ENCODE data around the gene RETREG3.

RETREG3 gene

GRCh38 chr17:42563143-42563509 lies 46.0 kb downstream of the RETREG3 start:
- Histone ChIP-seq H2AK5ac (ENCODE audit: low read length, severe bottlenecking) (no peak overlapping the region), H3K36me3 (ENCODE audit: control insufficient read depth in 1 of 2, insufficient read depth in 2 of 2, low read depth in 1 of 2, low read length in 2 of 2) (peaks cover 33 to 40% of the 10 kb centered on the region in 2 experiments), H3K4me3 (ENCODE audit: insufficient read depth in 1 of 2, low read depth in 1 of 2, low read length in 2 of 2) (peak overlapping the region; percentile 78 to 95), H2BK120ac (ENCODE audit: low read depth, low read length) (no peak overlapping the region), H3K4ac (ENCODE audit: low read depth in 1 of 2, low read length in 2 of 2) (peak overlapping the region in 1 of 2 experiments; percentile 98), H3K4me1 (ENCODE audit: control insufficient read depth, insufficient read depth, low read depth, low read length) (peaks cover 42% of the 10 kb centered on the region), H3K27me3 (ENCODE audit: control insufficient read depth in 1 of 2, insufficient read depth in 1 of 2, low read length in 2 of 2) (no peaks in the 10 kb centered on the region), H3K18ac (ENCODE audit: low read depth in 1 of 2, low read length in 2 of 2) (peak overlapping the region in 1 of 2 experiments; percentile 19), H3K79me1 (replicated peaks; ENCODE audit: low read length, poor library complexity, severe bottlenecking) (peaks cover 24% of the 10 kb centered on the region), H2BK15ac (ENCODE audit: low read depth, poor library complexity, severe bottlenecking) (no peak overlapping the region), H3K23ac (ENCODE audit: low read length in 2 of 2) (no peak overlapping the region), H4K91ac (ENCODE audit: low read length) (peak overlapping the region; percentile 14), H2BK5ac (ENCODE audit: low read depth, low read length, poor library complexity, severe bottlenecking) (no peak overlapping the region), H2BK12ac (ENCODE audit: low read length in 2 of 2) (no peak overlapping the region), H3K27ac (ENCODE audit: low read length, poor library complexity, severe bottlenecking) (no peak overlapping the region), H3K4me2 (ENCODE audit: low read length, poor library complexity, severe bottlenecking) (peak overlapping the region; percentile 94), H3K9ac (ENCODE audit: low read length) (peak overlapping the region; percentile 97), H3K9me3 (ENCODE audit: control insufficient read depth, low read length) (no peaks in the 10 kb centered on the region), H2AFZ (ENCODE audit: low read depth, low read length) (no peak overlapping the region), H3K14ac (ENCODE audit: low read length in 2 of 2) (no peak overlapping the region), H4K8ac (ENCODE audit: low read length) (peak overlapping the region; percentile 98)
- DNase-seq, result no peak
- WGBS, result 97% methylated on average over 12 of the region's 14 CpGs

- Histone ChIP-seq H3K27me3 (ENCODE audit: control insufficient read depth in 1 of 2, insufficient read depth in 1 of 2, low read length in 2 of 2) (no peaks in the 10 kb centered on the region), H2BK12ac (ENCODE audit: low read length in 2 of 2) (peak overlapping the region; percentile 46 to 67), H3K4me3 (ENCODE audit: insufficient read depth in 1 of 2, low read depth in 1 of 2, low read length in 2 of 2) (peak overlapping the region; percentile 78 to 95), H2AFZ (ENCODE audit: low read depth, low read length) (no peak overlapping the region), H3K9me3 (ENCODE audit: control insufficient read depth, low read length) (no peaks in the 10 kb centered on the region), H3K79me1 (replicated peaks; ENCODE audit: low read length, poor library complexity, severe bottlenecking) (peaks cover 24% of the 10 kb centered on the region), H2BK5ac (ENCODE audit: low read depth, low read length, poor library complexity, severe bottlenecking) (peak overlapping the region; percentile 82), H3K27ac (ENCODE audit: low read length, poor library complexity, severe bottlenecking) (peak overlapping the region; percentile 80), H2BK120ac (ENCODE audit: low read depth, low read length) (peak overlapping the region; percentile 81), H4K8ac (ENCODE audit: low read length) (peak overlapping the region; percentile 98), H3K4me1 (ENCODE audit: control insufficient read depth, insufficient read depth, low read depth, low read length) (peaks cover 39% of the 10 kb centered on the region), H3K18ac (ENCODE audit: low read depth in 1 of 2, low read length in 2 of 2) (peak overlapping the region; percentile 71 to 85), H3K9ac (ENCODE audit: low read length) (peak overlapping the region; percentile 97), H3K4ac (ENCODE audit: low read depth in 1 of 2, low read length in 2 of 2) (peak overlapping the region; percentile 92 to 98), H3K4me2 (ENCODE audit: low read length, poor library complexity, severe bottlenecking) (peak overlapping the region; percentile 94), H3K14ac (ENCODE audit: low read length in 2 of 2) (peak overlapping the region in 1 of 2 experiments; percentile 3), H2BK15ac (ENCODE audit: low read depth, poor library complexity, severe bottlenecking) (peak overlapping the region; percentile 36), H3K23ac (ENCODE audit: low read length in 2 of 2) (no peak overlapping the region), H3K36me3 (ENCODE audit: control insufficient read depth in 1 of 2, insufficient read depth in 2 of 2, low read depth in 1 of 2, low read length in 2 of 2) (peaks cover 33 to 40% of the 10 kb centered on the region in 2 experiments), H4K91ac (ENCODE audit: low read length) (peak overlapping the region; percentile 97), H2AK5ac (ENCODE audit: low read length, severe bottlenecking) (peak overlapping the region; percentile 86)
- DNase-seq, result no peak
- 23% methylated on average over 48 of the region's 48 CpGs for WGBS
Measured at GRCh38 chr17:42562388-42563142, 46.6 kb downstream of the RETREG3 start.

- Histone ChIP-seq H2AFZ (ENCODE audit: low read depth, low read length) (peak within 1 kb of the TSS; percentile 77), H3K14ac (ENCODE audit: low read length in 2 of 2) (peak within 1 kb of the TSS in 1 of 2 experiments; percentile 91), H2BK120ac (ENCODE audit: low read depth, low read length) (peak within 1 kb of the TSS; percentile 81), H3K27me3 (ENCODE audit: control insufficient read depth in 1 of 2, insufficient read depth in 1 of 2, low read length in 2 of 2) (no peaks in the 10 kb centered on the region), H4K8ac (ENCODE audit: low read length) (peak within 1 kb of the TSS; percentile 99), H2AK5ac (ENCODE audit: low read length, severe bottlenecking) (peak within 1 kb of the TSS; percentile 99), H3K36me3 (ENCODE audit: control insufficient read depth in 1 of 2, insufficient read depth in 2 of 2, low read depth in 1 of 2, low read length in 2 of 2) (peaks cover 33 to 40% of the 10 kb centered on the region in 2 experiments), H3K79me1 (replicated peaks; ENCODE audit: low read length, poor library complexity, severe bottlenecking) (peaks cover 21% of the 10 kb centered on the region), H2BK5ac (ENCODE audit: low read depth, low read length, poor library complexity, severe bottlenecking) (peak within 1 kb of the TSS; percentile 82), H4K91ac (ENCODE audit: low read length) (peak within 1 kb of the TSS; percentile 97), H3K9me3 (ENCODE audit: control insufficient read depth, low read length) (no peaks in the 10 kb centered on the region), H3K27ac (ENCODE audit: low read length, poor library complexity, severe bottlenecking) (peak within 1 kb of the TSS; percentile 80), H2BK12ac (ENCODE audit: low read length in 2 of 2) (peak within 1 kb of the TSS; percentile 46 to 67), H3K4me3 (ENCODE audit: insufficient read depth in 1 of 2, low read depth in 1 of 2, low read length in 2 of 2) (peak within 1 kb of the TSS; percentile 78 to 95), H3K4ac (ENCODE audit: low read depth in 1 of 2, low read length in 2 of 2) (peak within 1 kb of the TSS; percentile 98), H3K4me1 (ENCODE audit: control insufficient read depth, insufficient read depth, low read depth, low read length) (peaks cover 39% of the 10 kb centered on the region), H3K9ac (ENCODE audit: low read length) (peak within 1 kb of the TSS; percentile 97), H3K4me2 (ENCODE audit: low read length, poor library complexity, severe bottlenecking) (peak within 1 kb of the TSS; percentile 94), H3K18ac (ENCODE audit: low read depth in 1 of 2, low read length in 2 of 2) (peak within 1 kb of the TSS; percentile 85 to 96), H3K23ac (ENCODE audit: low read length in 2 of 2) (no peak within 1 kb of the TSS), H2BK15ac (ENCODE audit: low read depth, poor library complexity, severe bottlenecking) (peak within 1 kb of the TSS; percentile 36)
- WGBS, result 1% methylated on average over 26 of the region's 26 CpGs
- DNase-seq, result peak; percentile 97
Measured at GRCh38 chr17:42561897-42562387, 47.2 kb downstream of the RETREG3 start, which contains the start of gene COASY. Gene COASY, plus strand, starts transcription at chr17:42562148. Its CDS starts 475 bp downstream, at chr17:42562623.

- Histone ChIP-seq H3K27me3 (ENCODE audit: control insufficient read depth in 1 of 2, insufficient read depth in 1 of 2, low read length in 2 of 2) (no peaks in the 10 kb centered on the region), H3K36me3 (ENCODE audit: control insufficient read depth in 1 of 2, insufficient read depth in 2 of 2, low read depth in 1 of 2, low read length in 2 of 2) (peaks cover 19 to 24% of the 10 kb centered on the region in 2 experiments), H3K4me3 (ENCODE audit: insufficient read depth in 1 of 2, low read depth in 1 of 2, low read length in 2 of 2) (no peak overlapping the region), H3K79me1 (replicated peaks; ENCODE audit: low read length, poor library complexity, severe bottlenecking) (peaks cover 14% of the 10 kb centered on the region), H3K23ac (ENCODE audit: low read length in 2 of 2) (no peak overlapping the region), H3K4me2 (ENCODE audit: low read length, poor library complexity, severe bottlenecking) (no peak overlapping the region), H3K27ac (ENCODE audit: low read length, poor library complexity, severe bottlenecking) (no peak overlapping the region), H3K9me3 (ENCODE audit: control insufficient read depth, low read length) (no peaks in the 10 kb centered on the region), H2AFZ (ENCODE audit: low read depth, low read length) (no peak overlapping the region), H2BK120ac (ENCODE audit: low read depth, low read length) (no peak overlapping the region), H3K9ac (ENCODE audit: low read length) (peak overlapping the region; percentile 28), H3K4me1 (ENCODE audit: control insufficient read depth, insufficient read depth, low read depth, low read length) (peaks cover 36% of the 10 kb centered on the region), H2BK12ac (ENCODE audit: low read length in 2 of 2) (no peak overlapping the region), H4K91ac (ENCODE audit: low read length) (no peak overlapping the region), H4K8ac (ENCODE audit: low read length) (no peak overlapping the region), H2AK5ac (ENCODE audit: low read length, severe bottlenecking) (no peak overlapping the region), H3K14ac (ENCODE audit: low read length in 2 of 2) (no peak overlapping the region), H3K18ac (ENCODE audit: low read depth in 1 of 2, low read length in 2 of 2) (no peak overlapping the region), H2BK15ac (ENCODE audit: low read depth, poor library complexity, severe bottlenecking) (no peak overlapping the region), H3K4ac (ENCODE audit: low read depth in 1 of 2, low read length in 2 of 2) (no peak overlapping the region), H2BK5ac (ENCODE audit: low read depth, low read length, poor library complexity, severe bottlenecking) (no peak overlapping the region)
- DNase-seq, result no peak
- no CpG with 5 or more reads among the region's 3 CpGs for WGBS
Measured at GRCh38 chr17:42560246-42560645, 48.9 kb downstream of the RETREG3 start.

Measured in mesenchymal stem cell (in vitro differentiated cells and primary cell).